GM18907 (cell line): ENCODE results near the gene FGF14.

Experiments
- ATAC-seq: cut with Tn5 transposase; IDR thresholded peaks from one replicate; pipeline ENCODE4 v1.9.1; 2021; ENCODE audit warnings: mild to moderate bottlenecking, moderate library complexity; ENCODE audit not compliant: unreplicated experiment

FGF14 gene

GRCh38 chr13:102002287-102002686 is 399.6 kb downstream of the FGF14 start:
- ATAC-seq = no peak

- no peak for ATAC-seq
Observed at GRCh38 chr13:102000764-102001163, 401.1 kb downstream of the FGF14 start.

DNA sequence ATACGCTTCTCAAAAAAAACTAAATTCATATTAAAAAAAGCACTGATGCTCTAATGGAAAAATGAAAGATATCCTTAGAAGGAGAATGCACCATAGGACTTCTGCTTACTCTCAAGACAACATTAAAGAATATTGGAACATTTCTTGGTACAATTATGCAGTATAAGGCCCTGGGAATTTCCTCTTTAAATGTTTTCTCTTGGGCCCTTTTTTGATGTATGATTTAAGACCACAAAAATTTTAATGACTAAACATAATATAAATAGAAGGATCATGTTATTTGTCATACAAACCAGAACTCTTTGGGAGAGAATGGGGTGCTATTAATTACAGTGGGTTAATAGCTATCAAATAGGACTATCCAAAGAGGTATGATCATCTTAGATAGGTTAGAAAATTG is 403.7 kb downstream of the FGF14 start:
- no peak for ATAC-seq

DNA sequence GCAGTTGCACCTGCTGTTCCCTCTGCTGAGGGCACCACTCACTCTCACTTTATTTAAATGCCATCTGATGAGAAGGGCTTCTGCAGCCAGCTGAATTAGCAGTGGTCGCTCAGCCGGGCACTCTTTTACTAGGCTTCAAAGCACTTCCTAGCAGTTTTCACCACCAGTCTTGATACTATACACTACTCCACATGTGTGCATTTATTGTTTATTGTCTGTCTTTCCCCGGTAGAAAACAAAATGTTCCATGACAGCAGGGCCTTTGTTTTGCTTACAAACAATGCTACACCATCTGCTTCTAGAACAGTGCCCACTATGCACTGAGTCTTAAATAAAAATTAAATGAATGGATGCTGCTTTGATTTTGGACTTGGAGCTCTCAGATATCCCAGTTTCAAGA is 404.9 kb downstream of the FGF14 start:
- no peak for ATAC-seq

GRCh38 chr13:101989798-101990350 is 412.0 kb downstream of the FGF14 start:
- no peak for ATAC-seq

DNA sequence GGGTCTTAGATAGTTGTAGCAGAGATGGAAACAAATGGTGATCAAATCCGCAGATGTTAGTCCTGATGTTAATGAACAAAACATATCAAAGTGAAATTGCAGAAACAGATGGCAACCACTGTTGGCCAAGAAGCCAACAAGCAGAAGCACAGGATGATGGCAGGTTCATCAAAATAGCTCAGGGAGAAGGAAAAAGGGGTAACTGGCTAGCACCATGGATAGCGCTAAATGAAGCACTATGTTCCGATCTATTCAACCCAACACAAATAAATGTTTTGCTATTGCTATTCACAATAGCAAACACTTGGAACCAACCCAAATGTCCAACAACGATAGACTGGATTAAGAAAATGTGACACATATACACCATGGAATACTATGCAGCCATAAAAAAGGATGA is 413.7 kb downstream of the FGF14 start:
- ATAC-seq = no peak

DNA sequence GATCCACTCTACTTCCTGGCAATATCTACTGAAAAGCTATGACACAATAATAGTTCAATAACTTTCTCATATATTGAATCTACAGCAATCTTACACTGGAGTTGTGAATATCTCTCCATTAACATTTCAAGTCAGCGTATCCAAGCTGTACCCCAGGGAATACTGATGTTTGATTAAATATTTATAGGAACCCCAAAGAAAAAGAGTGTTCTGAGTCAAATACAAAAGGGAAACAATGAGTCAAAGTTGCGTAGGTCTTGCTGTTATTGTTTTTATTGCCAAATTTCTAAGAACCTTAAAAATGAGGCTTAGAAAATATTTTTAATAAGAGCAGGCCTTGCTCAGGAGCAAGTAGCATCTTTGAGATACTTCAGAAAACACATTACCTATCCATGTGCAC is 415.5 kb downstream of the FGF14 start:
- ATAC-seq = no peak

GRCh38 chr13:101985321-101985720 is 416.5 kb downstream of the FGF14 start:
- no peak for ATAC-seq

GRCh38 chr13:101982903-101983302 is 418.9 kb downstream of the FGF14 start:
- no peak for ATAC-seq

GRCh38 chr13:101979825-101980224 is 422.0 kb downstream of the FGF14 start:
- ATAC-seq = no peak

DNA sequence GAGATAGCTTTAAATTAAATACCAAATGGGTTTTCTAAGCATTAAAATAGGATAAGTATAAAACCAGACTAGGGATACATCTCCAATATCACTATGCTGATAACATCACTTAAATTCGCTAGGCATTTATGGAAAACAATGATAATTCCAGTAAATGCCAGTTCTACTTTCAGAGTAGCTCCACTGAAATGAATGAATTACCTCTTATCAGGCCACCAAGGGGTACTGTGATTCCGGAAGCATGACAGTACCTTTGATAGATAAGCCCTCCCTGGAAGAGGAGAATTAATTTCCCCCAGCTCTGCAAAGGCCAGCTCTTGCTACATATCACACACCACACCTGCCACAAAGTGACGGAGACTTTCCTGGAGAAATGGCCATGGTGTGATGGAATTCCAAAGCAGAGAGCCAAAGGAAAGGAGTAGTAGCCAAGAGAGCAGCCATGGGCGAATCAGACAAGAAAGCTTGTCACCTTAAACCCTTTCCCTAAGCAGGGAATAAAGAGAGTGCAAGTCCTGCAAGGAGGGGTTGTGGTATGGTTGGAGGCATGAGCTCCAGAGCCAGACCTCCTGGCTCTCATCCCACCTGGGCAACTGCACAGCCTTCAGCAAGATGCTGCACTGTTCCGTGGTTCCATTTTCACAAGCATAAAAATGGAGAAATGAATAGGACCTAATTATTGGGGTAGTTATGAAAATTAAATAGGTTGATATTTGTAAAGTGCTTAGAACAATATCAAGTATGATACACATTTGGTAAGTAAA is 423.1 kb downstream of the FGF14 start:
- no peak for ATAC-seq

GRCh38 chr13:101977475-101977874 is 424.4 kb downstream of the FGF14 start:
- ATAC-seq = no peak

DNA sequence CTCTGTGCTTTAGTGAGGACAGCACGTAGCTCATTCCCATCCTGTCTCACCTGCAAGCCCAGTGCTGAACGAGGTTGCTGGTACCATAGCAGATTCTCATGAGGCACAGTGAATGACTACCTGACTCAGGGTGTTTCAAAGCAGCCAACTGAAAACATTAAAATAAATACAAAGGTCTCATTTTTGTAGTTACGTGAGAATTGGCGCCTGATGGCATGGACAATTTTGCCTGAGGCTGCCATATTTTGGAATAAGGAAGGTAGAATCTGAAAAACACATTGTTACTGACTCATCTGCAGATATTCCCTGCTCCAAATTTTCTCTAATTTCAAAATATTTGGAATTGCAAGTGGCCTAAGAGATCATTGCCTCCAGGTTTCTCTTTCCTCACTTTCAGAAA is 429.7 kb downstream of the FGF14 start:
- ATAC-seq = no peak

- ATAC-seq = no peak
Observed at GRCh38 chr13:101970341-101970740, 431.5 kb downstream of the FGF14 start.

- ATAC-seq = no peak
Observed at GRCh38 chr13:101967781-101968180, 434.1 kb downstream of the FGF14 start.

GRCh38 chr13:101967216-101967615 is 434.6 kb downstream of the FGF14 start:
- ATAC-seq = no peak

DNA sequence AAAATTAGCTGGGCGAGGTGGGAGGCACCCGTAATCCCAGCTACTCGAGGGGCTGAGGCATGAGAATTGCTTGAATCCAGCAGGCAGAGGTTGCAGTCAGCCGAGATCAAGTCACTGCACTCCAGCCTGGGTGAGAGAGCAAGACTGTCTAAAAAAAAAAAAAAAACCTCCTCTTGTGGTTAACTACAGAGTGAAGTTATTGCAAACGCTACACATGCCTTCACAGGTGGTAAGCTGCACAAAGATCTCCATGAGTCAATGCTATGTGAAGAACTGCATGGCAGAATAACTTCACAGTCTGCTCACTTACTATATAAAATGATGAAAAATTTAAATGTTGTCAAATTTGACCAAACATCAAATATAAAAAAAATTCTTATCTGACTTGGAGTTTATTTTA is 436.8 kb downstream of the FGF14 start:
- ATAC-seq = no peak

GRCh38 chr13:101959016-101959415 is 442.8 kb downstream of the FGF14 start:
- ATAC-seq = no peak

GRCh38 chr13:101955764-101956163 is 446.1 kb downstream of the FGF14 start:
- ATAC-seq = no peak

DNA sequence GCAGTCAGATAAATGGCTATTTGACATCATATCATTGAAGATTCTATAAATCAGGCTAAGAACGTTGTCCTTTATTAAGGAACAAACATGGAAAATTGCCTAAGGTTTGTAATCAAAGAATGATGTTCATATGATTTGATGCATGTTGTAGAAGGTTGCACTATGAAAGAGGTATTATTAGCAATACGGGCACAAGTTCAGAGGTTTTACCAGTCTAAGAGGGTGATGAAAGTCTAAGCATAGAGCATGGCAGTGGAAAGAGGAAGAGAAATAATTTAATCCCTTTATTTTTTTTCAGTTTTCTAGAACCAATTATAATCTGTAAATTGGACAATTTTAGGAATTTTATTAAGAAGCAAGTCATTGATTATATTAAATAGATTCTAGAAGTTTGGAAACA is 450.7 kb downstream of the FGF14 start:
- no peak for ATAC-seq

DNA sequence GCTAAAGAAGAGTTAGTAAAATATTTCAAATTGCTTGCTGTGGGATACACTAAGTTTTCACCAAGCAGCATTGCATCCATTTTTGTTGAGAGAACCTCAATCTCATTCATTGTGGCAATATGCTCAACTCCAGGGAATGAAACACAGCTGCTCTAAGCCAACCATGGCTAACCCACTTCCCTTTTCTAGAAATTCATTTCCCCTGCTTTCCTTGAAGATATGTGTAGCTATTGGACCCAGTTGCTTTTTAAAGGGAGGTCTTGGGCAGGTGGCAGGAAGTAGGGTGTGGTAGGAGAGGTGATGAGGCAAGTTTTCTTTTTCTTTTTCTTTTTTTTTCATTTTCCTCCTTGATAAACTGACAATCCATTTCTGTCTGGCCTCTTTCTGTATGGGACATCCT is 452.2 kb downstream of the FGF14 start:
- ATAC-seq = no peak

GRCh38 chr13:101946401-101946800 is 455.4 kb downstream of the FGF14 start:
- ATAC-seq = no peak

DNA sequence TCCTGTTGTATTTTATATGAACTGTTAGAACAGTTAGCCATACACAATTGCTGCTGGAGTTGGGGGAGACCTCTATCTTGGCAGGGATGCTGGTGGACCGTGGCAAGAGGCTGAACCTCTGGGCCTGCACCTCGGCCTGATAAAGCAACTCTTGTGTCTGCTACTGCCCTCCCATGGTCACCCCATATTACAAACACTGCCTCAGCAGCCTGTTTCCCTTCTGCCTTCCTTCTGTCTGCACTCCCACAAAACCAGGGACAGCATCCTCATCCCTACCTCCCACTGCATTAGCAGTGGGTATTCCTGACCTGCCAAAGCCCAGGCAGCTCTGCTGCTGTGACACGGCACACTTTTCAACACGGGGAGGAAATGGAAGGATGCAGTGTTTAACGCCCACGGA is 456.4 kb downstream of the FGF14 start:
- no peak for ATAC-seq
